Ishikawa (cell line): ENCODE data around the gene SCN10A.

Experiments
- CEBPB ChIP-seq: IDR thresholded peaks from 2 replicates; pipeline ENCODE4 v1.6.1; 2012
- CREB1 ChIP-seq: IDR thresholded peaks from 2 replicates; pipeline ENCODE4 v1.6.1; 2012; ENCODE audit warnings: low read depth
- EGR1 ChIP-seq: IDR thresholded peaks from 2 replicates; pipeline ENCODE4 v1.6.1; 2012
- EP300 ChIP-seq: IDR thresholded peaks from 2 replicates; pipeline ENCODE4 v1.6.1; 2012; ENCODE audit warnings: borderline replicate concordance
- FOXM1 ChIP-seq: IDR thresholded peaks from 2 replicates; pipeline ENCODE4 v1.6.1; 2012; ENCODE audit warnings: low read depth, borderline replicate concordance
- NFIC ChIP-seq: IDR thresholded peaks from 2 replicates; pipeline ENCODE4 v1.6.1; 2012
- RAD21 ChIP-seq: IDR thresholded peaks from 2 replicates; pipeline ENCODE4 v1.6.1; 2012; ENCODE audit warnings: low read depth
- REST ChIP-seq: IDR thresholded peaks from 2 replicates; pipeline ENCODE4 v1.6.1; 2012; ENCODE audit warnings: low read depth, mild to moderate bottlenecking
- TAF1 ChIP-seq: IDR thresholded peaks from 2 replicates; pipeline ENCODE4 v1.6.1; 2012; ENCODE audit warnings: low read depth, mild to moderate bottlenecking
- TCF12 ChIP-seq: IDR thresholded peaks from 2 replicates; pipeline ENCODE4 v1.6.1; 2012; ENCODE audit warnings: low read depth
- TEAD4 ChIP-seq: IDR thresholded peaks from 2 replicates; pipeline ENCODE4 v1.6.1; 2012
- YY1 ChIP-seq: IDR thresholded peaks from 2 replicates; pipeline ENCODE4 v1.6.1; 2012; ENCODE audit warnings: low read depth
- ZBTB7A ChIP-seq: IDR thresholded peaks from 2 replicates; pipeline ENCODE4 v1.6.1; 2012; ENCODE audit warnings: low read depth
- TF ChIP-seq, protein P1 (sequence below): IDR thresholded peaks from 2 replicates; pipeline ENCODE4 v1.6.1; 2012
- TF ChIP-seq, protein P2 (sequence below): IDR thresholded peaks from 2 replicates; pipeline ENCODE4 v1.6.1; 2012

Gene SCN10A

GRCh38 chr3:38835939-38836338 is 19.9 kb upstream of the SCN10A start:
- TF ChIP-seq TAF1 (no peak), ZBTB7A (no peak), REST (no peak), EGR1 (no peak), NFIC (no peak), CREB1 (no peak), EP300 (no peak), FOXM1 (no peak), CEBPB (no peak), RAD21 (no peak), YY1 (no peak), TCF12 (no peak)
- TF ChIP-seq, protein P1, sequence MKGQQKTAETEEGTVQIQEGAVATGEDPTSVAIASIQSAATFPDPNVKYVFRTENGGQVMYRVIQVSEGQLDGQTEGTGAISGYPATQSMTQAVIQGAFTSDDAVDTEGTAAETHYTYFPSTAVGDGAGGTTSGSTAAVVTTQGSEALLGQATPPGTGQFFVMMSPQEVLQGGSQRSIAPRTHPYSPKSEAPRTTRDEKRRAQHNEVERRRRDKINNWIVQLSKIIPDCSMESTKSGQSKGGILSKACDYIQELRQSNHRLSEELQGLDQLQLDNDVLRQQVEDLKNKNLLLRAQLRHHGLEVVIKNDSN: no peak

GRCh38 chr3:38834717-38835116 is 18.7 kb upstream of the SCN10A start:
- TF ChIP-seq, protein P1: no peak
- TF ChIP-seq EGR1 (no peak), TEAD4 (no peak), CEBPB (no peak), TCF12 (no peak), FOXM1 (no peak), TAF1 (no peak)

- TF ChIP-seq YY1 (no peak), FOXM1 (no peak), TAF1 (no peak), RAD21 (no peak), REST (no peak), CREB1 (no peak), TCF12 (no peak), TEAD4 (no peak), EP300 (no peak), CEBPB (no peak), EGR1 (no peak), NFIC (no peak)
- TF ChIP-seq, protein P2, sequence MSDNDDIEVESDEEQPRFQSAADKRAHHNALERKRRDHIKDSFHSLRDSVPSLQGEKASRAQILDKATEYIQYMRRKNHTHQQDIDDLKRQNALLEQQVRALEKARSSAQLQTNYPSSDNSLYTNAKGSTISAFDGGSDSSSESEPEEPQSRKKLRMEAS: no peak
- TF ChIP-seq, protein P1: no peak
Observed at GRCh38 chr3:38834110-38834509, 18.1 kb upstream of the SCN10A start.

DNA sequence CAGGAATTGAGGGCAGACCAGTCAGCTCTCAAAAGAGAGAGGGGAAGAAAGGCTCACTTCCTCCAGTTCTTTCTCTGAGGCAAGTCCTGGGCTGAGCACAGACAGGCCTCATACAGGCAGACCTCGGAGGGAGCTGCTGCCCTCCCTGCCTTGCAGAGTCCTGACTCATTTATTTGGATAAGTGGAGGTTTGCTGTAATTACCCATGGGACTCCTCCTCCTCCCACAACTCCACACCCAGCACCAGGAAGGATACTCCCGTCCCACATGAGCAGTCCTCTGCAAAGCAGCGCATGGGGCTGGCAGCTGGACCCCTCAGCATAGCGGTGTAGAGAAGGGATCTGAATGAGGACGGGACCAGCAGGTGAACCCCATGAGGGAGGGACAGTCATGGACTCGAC is 13.4 kb upstream of the SCN10A start:
- TF ChIP-seq ZBTB7A (no peak), RAD21 (no peak)

DNA sequence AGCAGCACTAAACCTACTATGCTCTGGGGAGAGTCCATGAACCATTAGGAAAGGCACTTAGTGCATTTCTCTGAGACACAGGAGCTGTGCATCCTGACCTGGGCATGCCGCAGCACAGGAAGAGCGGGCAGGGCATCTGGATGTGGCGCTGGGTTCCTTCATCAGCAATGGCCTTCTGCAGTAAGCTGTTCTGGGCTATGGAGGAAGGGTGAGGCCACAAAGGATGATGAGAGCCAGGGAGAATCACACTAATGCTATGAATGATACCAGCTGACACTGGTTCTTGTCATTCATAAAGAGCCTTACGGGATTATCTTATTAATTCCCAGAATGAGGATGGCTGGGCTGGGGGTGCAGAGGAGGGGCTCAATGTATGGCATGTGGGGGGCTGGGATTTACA is 12.7 kb upstream of the SCN10A start:
- TF ChIP-seq RAD21 (no peak), ZBTB7A (no peak), FOXM1 (no peak), TAF1 (no peak), REST (no peak), CEBPB (no peak), TCF12 (no peak)
